ENCODE data around the gene SLC13A2. TPM values are rescaled to one million over a fixed set of nuclear protein-coding genes. Genes with fewer than 3 reads are reported as not detected.

The SLC13A2 gene
- total RNA-seq, 1 experiment from 2014 or later, result not detected

GRCh38 chr17:28478712-28479615, 5.5 kb downstream of the SLC13A2 start:
- intact Hi-C loops (cut with micrococcal nuclease; ENCODE audit: unreplicated experiment), result no loop called here
- no peak overlapping the region for H3K27ac ChIP-seq (ENCODE audit: low read depth, low read length, poor library complexity, severe bottlenecking)
- TF ChIP-seq, protein P1, sequence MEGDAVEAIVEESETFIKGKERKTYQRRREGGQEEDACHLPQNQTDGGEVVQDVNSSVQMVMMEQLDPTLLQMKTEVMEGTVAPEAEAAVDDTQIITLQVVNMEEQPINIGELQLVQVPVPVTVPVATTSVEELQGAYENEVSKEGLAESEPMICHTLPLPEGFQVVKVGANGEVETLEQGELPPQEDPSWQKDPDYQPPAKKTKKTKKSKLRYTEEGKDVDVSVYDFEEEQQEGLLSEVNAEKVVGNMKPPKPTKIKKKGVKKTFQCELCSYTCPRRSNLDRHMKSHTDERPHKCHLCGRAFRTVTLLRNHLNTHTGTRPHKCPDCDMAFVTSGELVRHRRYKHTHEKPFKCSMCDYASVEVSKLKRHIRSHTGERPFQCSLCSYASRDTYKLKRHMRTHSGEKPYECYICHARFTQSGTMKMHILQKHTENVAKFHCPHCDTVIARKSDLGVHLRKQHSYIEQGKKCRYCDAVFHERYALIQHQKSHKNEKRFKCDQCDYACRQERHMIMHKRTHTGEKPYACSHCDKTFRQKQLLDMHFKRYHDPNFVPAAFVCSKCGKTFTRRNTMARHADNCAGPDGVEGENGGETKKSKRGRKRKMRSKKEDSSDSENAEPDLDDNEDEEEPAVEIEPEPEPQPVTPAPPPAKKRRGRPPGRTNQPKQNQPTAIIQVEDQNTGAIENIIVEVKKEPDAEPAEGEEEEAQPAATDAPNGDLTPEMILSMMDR (conservative IDR thresholded peaks at IDR 0.05; ENCODE audit: low read depth, low read length), result no peak
- TF ChIP-seq EZH2 (IDR thresholded peaks at IDR 0.05; ENCODE audit: borderline replicate concordance, low read depth, low read length, poor library complexity, severe bottlenecking), result no peak
- no peaks in the 10 kb centered on the region for H3K27me3 ChIP-seq (replicated peaks; ENCODE audit: insufficient read depth, low read depth, low read length, poor library complexity)
- POLR2A ChIA-PET (ENCODE audit: low non-redundant PET), result no interaction called here
- H3K9me3 ChIP-seq (ENCODE audit: low read depth, low read length, poor library complexity, severe bottlenecking), result no peaks in the 10 kb centered on the region
- DNase-seq (ENCODE audit: low spot score), result no peak
- H3K36me3 ChIP-seq (ENCODE audit: insufficient read depth, low read length, poor library complexity, severe bottlenecking), result no peaks in the 10 kb centered on the region
- no peak overlapping the region for H3K4me3 ChIP-seq (ENCODE audit: low read depth, low read length, poor library complexity, severe bottlenecking)
- no peaks in the 10 kb centered on the region for H3K4me1 ChIP-seq (ENCODE audit: insufficient read depth, low read length, poor library complexity, severe bottlenecking)
- BruUV-seq (replicated peaks), result no TSS peak
- CTCF ChIA-PET, result no interaction called here

GRCh38 chr17:28480278-28480677, 6.8 kb downstream of the SLC13A2 start:
- DNase-seq (ENCODE audit: low spot score), result no peak
- H3K27me3 ChIP-seq (replicated peaks; ENCODE audit: insufficient read depth, low read depth, low read length, poor library complexity), result no peaks in the 10 kb centered on the region
- no peak overlapping the region for H3K27ac ChIP-seq (ENCODE audit: low read depth, low read length, poor library complexity, severe bottlenecking)
- H3K4me3 ChIP-seq (ENCODE audit: low read depth, low read length, poor library complexity, severe bottlenecking), result no peak overlapping the region
- CTCF ChIA-PET, result interaction anchor here (0.7 kb wide), 2 partner anchors 71 to 730 kb away, joined by 3 to 4 read pairs; no protein-coding TSS in a partner anchor
- H3K36me3 ChIP-seq (ENCODE audit: insufficient read depth, low read length, poor library complexity, severe bottlenecking), result no peaks in the 10 kb centered on the region
- TF ChIP-seq, protein P1 (conservative IDR thresholded peaks at IDR 0.05; ENCODE audit: low read depth, low read length), result no peak
- no peak for TF ChIP-seq EZH2 (IDR thresholded peaks at IDR 0.05; ENCODE audit: borderline replicate concordance, low read depth, low read length, poor library complexity, severe bottlenecking)
- intact Hi-C loops (cut with micrococcal nuclease; ENCODE audit: unreplicated experiment), result no loop called here
- BruUV-seq (replicated peaks), result no TSS peak
- H3K9me3 ChIP-seq (ENCODE audit: low read depth, low read length, poor library complexity, severe bottlenecking), result no peaks in the 10 kb centered on the region
- H3K4me1 ChIP-seq (ENCODE audit: insufficient read depth, low read length, poor library complexity, severe bottlenecking), result no peaks in the 10 kb centered on the region
- POLR2A ChIA-PET (ENCODE audit: low non-redundant PET), result no interaction called here

GRCh38 chr17:28480799-28481571, 7.5 kb downstream of the SLC13A2 start:
- ChIA-PET CTCF (interaction anchor here (0.7 kb wide), 1 partner anchor 72 kb away, joined by 4 read pairs; no protein-coding TSS in a partner anchor), POLR2A (ENCODE audit: low non-redundant PET) (no interaction called here)

More at GRCh38 chr17:28480799-28481571, 7.5 kb downstream of the SLC13A2 start:
- Histone ChIP-seq H3K27ac (ENCODE audit: low read depth, low read length, poor library complexity, severe bottlenecking) (no peak overlapping the region), H3K36me3 (ENCODE audit: insufficient read depth, low read length, poor library complexity, severe bottlenecking) (no peaks in the 10 kb centered on the region), H3K27me3 (replicated peaks; ENCODE audit: insufficient read depth, low read depth, low read length, poor library complexity) (no peaks in the 10 kb centered on the region), H3K4me3 (ENCODE audit: low read depth, low read length, poor library complexity, severe bottlenecking) (no peak overlapping the region), H3K4me1 (ENCODE audit: insufficient read depth, low read length, poor library complexity, severe bottlenecking) (no peaks in the 10 kb centered on the region), H3K9me3 (ENCODE audit: low read depth, low read length, poor library complexity, severe bottlenecking) (no peaks in the 10 kb centered on the region)
- intact Hi-C loops (cut with micrococcal nuclease; ENCODE audit: unreplicated experiment), result no loop called here
- BruUV-seq (replicated peaks), result no TSS peak
- TF ChIP-seq, protein P1 (conservative IDR thresholded peaks at IDR 0.05; ENCODE audit: low read depth, low read length), result no peak
- no peak for TF ChIP-seq EZH2 (IDR thresholded peaks at IDR 0.05; ENCODE audit: borderline replicate concordance, low read depth, low read length, poor library complexity, severe bottlenecking)
- DNase-seq (ENCODE audit: low spot score), result no peak

Measured in A673 (cell line).